IMR-90 (cell line): ENCODE data around the gene PPP1R13B. TPM values are rescaled to one million over a fixed set of nuclear protein-coding genes. Genes with fewer than 3 reads are reported as not detected.

Experiments
- ATAC-seq: fragments of 200-7000 bp; cut with Tn5 transposase; 2 replicates; pipeline ENCODE4 v1.9.1; 2020; ENCODE audit warnings: low read depth, mild to moderate bottlenecking, moderate library complexity
- BruUV-seq: library from RNA; stranded (reverse); fragments of 400-500 nt; replicated peaks from 2 replicates; lab custom pipeline; 2021; lab: Mats Ljungman, UMichigan
- CTCF ChIA-PET: fragments of 300-600 bp; formaldehyde crosslinking; extraction: SDS; loops from one replicate; lab custom pipeline; 2021; ENCODE audit warnings: antibody characterized with exemption; lab: Yijun Ruan, JAX
- POLR2A ChIA-PET: fragments of 300-600 bp; sonication (Branson Sonifier 250); formaldehyde crosslinking; loops from one replicate; lab custom pipeline; 2022; ENCODE audit warnings: antibody characterized with exemption; ENCODE audit not compliant: unreplicated experiment; lab: Charles Lee
- DNase-seq: peaks from one replicate; pipeline ENCODE4 v3.0.0; 2013
- H2AFZ ChIP-seq: replicated peaks from 2 replicates; pipeline ENCODE3; 2013; ENCODE audit warnings: low read length, mild to moderate bottlenecking; ENCODE audit not compliant: poor library complexity
- H2AK5ac ChIP-seq: 2 replicates; pipeline ENCODE4 v1.6.1; 2013; ENCODE audit warnings: low read depth, low read length, inconsistent platforms
- H2AK9ac ChIP-seq: replicated peaks from 2 replicates; pipeline ENCODE3; 2013; ENCODE audit warnings: mild to moderate bottlenecking, low read depth, low read length, moderate library complexity; ENCODE audit not compliant: poor library complexity
- H2BK120ac ChIP-seq: 2 replicates; pipeline ENCODE4 v1.6.1; 2013; ENCODE audit warnings: low read depth, low read length, inconsistent platforms
- H2BK15ac ChIP-seq: 3 replicates; pipeline ENCODE4 v1.6.1; 2013; ENCODE audit warnings: low read depth, low read length, inconsistent platforms
- H2BK20ac ChIP-seq: 2 replicates; pipeline ENCODE4 v1.6.1; 2013; ENCODE audit warnings: low read depth, mild to moderate bottlenecking, inconsistent platforms, low read length, moderate library complexity
- H2BK5ac ChIP-seq: 2 replicates; pipeline ENCODE4 v1.6.1; 2013; ENCODE audit warnings: mild to moderate bottlenecking, low read depth, low read length, inconsistent platforms; ENCODE audit not compliant: poor library complexity, severe bottlenecking
- H3K14ac ChIP-seq: replicated peaks from 2 replicates; pipeline ENCODE4 v1.6.1; 2013; ENCODE audit warnings: low read depth, low read length, inconsistent platforms
- H3K18ac ChIP-seq: 2 replicates; pipeline ENCODE4 v1.6.1; 2013; ENCODE audit warnings: low read depth, low read length, control low read depth
- H3K23ac ChIP-seq: 2 replicates; pipeline ENCODE4 v1.6.1; 2013; ENCODE audit warnings: low read depth, low read length, inconsistent platforms
- H3K27ac ChIP-seq: 2 replicates; pipeline ENCODE4 v1.5.1; 2013; ENCODE audit warnings: mild to moderate bottlenecking, control low read depth, low read length; ENCODE audit not compliant: insufficient read depth
- H3K27me3 ChIP-seq: 2 replicates; pipeline ENCODE4 v1.6.1; 2013; ENCODE audit warnings: low read length; ENCODE audit not compliant: control insufficient read depth, insufficient read depth
- H3K36me3 ChIP-seq: 2 replicates; pipeline ENCODE4 v1.6.1; 2013; ENCODE audit warnings: low read length, mixed read lengths; ENCODE audit not compliant: control insufficient read depth, insufficient read depth
- H3K4ac ChIP-seq: 2 replicates; pipeline ENCODE4 v1.6.1; 2013; ENCODE audit warnings: low read depth, low read length, inconsistent platforms
- H3K4me1 ChIP-seq: 2 replicates; pipeline ENCODE4 v1.6.1; 2013; ENCODE audit warnings: low read length, mixed read lengths; ENCODE audit not compliant: control insufficient read depth, insufficient read depth
- H3K4me2 ChIP-seq: 2 replicates; pipeline ENCODE4 v1.6.1; 2013; ENCODE audit warnings: low read depth, mild to moderate bottlenecking, control low read depth, low read length, moderate library complexity
- H3K4me3 ChIP-seq: 2 replicates; pipeline ENCODE4 v1.5.1; 2013; ENCODE audit warnings: low read depth, mild to moderate bottlenecking, control low read depth, low read length, moderate library complexity; ENCODE audit not compliant: insufficient read depth
- H3K56ac ChIP-seq: 2 replicates; pipeline ENCODE4 v1.6.1; 2013; ENCODE audit warnings: low read length, inconsistent platforms; ENCODE audit not compliant: insufficient read depth; ENCODE audit errors: extremely low read depth
- H3K79me1 ChIP-seq, 2 experiments: 2 replicates each; pipeline ENCODE4 v1.6.1; 2013; ENCODE audit warnings: low read length in 2 of 2, inconsistent platforms in 1 of 2, low read depth in 1 of 2
- H3K9ac ChIP-seq: 2 replicates; pipeline ENCODE4 v1.6.1; 2013; ENCODE audit warnings: low read depth, low read length, control low read depth
- H3K9me1 ChIP-seq: 2 replicates; pipeline ENCODE4 v1.6.1; 2013; ENCODE audit warnings: low read length, inconsistent platforms; ENCODE audit not compliant: insufficient read depth
- H3K9me3 ChIP-seq: 2 replicates; pipeline ENCODE4 v1.6.1; 2013; ENCODE audit warnings: low read length; ENCODE audit not compliant: control insufficient read depth, insufficient read depth
- H4K20me1 ChIP-seq: 2 replicates; pipeline ENCODE4 v1.6.1; 2013; ENCODE audit warnings: low read length, inconsistent platforms; ENCODE audit not compliant: insufficient read depth
- H4K5ac ChIP-seq: 2 replicates; pipeline ENCODE4 v1.6.1; 2013; ENCODE audit warnings: mild to moderate bottlenecking, low read depth, low read length, control low read depth
- H4K8ac ChIP-seq, 2 experiments: 2 replicates each; pipeline ENCODE4 v1.6.1; 2013; ENCODE audit warnings: low read depth in 2 of 2, low read length in 2 of 2, control low read depth in 1 of 2, inconsistent platforms in 1 of 2
- H4K91ac ChIP-seq: 2 replicates; pipeline ENCODE4 v1.6.1; 2013; ENCODE audit warnings: low read depth, low read length, inconsistent platforms; ENCODE audit not compliant: insufficient read depth
- BHLHE40 ChIP-seq: fragments of 150-350 bp; IDR thresholded peaks from 2 replicates; pipeline ENCODE4 v1.6.1; 2016; ENCODE audit warnings: mild to moderate bottlenecking, low read depth, low read length
- CEBPB ChIP-seq: IDR thresholded peaks from 2 replicates; pipeline ENCODE4 v1.6.1; 2012; ENCODE audit warnings: low read depth, low read length, improper control_type of control experiment
- CHD1 ChIP-seq: IDR thresholded peaks from 2 replicates; pipeline ENCODE4 v1.6.1; 2012; ENCODE audit warnings: low read depth, low read length, improper control_type of control experiment
- ELK1 ChIP-seq: fragments of 150-350 bp; IDR thresholded peaks from 2 replicates; pipeline ENCODE4 v1.6.1; 2016; ENCODE audit warnings: low read depth, mild to moderate bottlenecking, low read length, moderate library complexity, borderline replicate concordance
- FOS ChIP-seq: fragments of 150-350 bp; IDR thresholded peaks from 2 replicates; pipeline ENCODE4 v1.6.1; 2016; ENCODE audit warnings: low read depth, low read length
- MAFK ChIP-seq: IDR thresholded peaks from 2 replicates; pipeline ENCODE4 v1.6.1; 2012; ENCODE audit warnings: low read depth, low read length, improper control_type of control experiment
- MAZ ChIP-seq: IDR thresholded peaks from 2 replicates; pipeline ENCODE4 v1.6.1; 2012; ENCODE audit warnings: low read depth, mild to moderate bottlenecking, low read length, improper control_type of control experiment, moderate library complexity, borderline replicate concordance
- MXI1 ChIP-seq: IDR thresholded peaks from 2 replicates; pipeline ENCODE4 v1.6.1; 2012; ENCODE audit warnings: low read depth, mild to moderate bottlenecking, low read length, moderate library complexity, borderline replicate concordance
- NFE2L2 ChIP-seq: fragments of 150-350 bp; IDR thresholded peaks from 2 replicates; pipeline ENCODE4 v1.6.1; 2016; ENCODE audit warnings: low read depth, mild to moderate bottlenecking, low read length
- POLR2A ChIP-seq: IDR thresholded peaks from 2 replicates; pipeline ENCODE4 v1.6.1; 2012; ENCODE audit warnings: mild to moderate bottlenecking, low read depth, low read length
- RAD21 ChIP-seq: IDR thresholded peaks from 2 replicates; pipeline ENCODE4 v1.6.1; 2012; ENCODE audit warnings: low read length, improper control_type of control experiment
- SMC3 ChIP-seq: fragments of 150-350 bp; IDR thresholded peaks from 2 replicates; pipeline ENCODE4 v1.6.1; 2016; ENCODE audit warnings: low read depth, mild to moderate bottlenecking, antibody characterized with exemption, low read length, moderate library complexity
- USF2 ChIP-seq: fragments of 150-350 bp; IDR thresholded peaks from 2 replicates; pipeline ENCODE4 v1.6.1; 2017; ENCODE audit warnings: mild to moderate bottlenecking, antibody characterized with exemption, low read length, low read depth
- WGBS, 2 experiments: methylation state at CpG; one replicate each; pipeline versions ENCODE4 v1.1.5 to v1.1.7; 2013; ENCODE audit warnings: missing lambda C conversion rate in 2 of 2; ENCODE audit not compliant: insufficient read length in 1 of 2; ENCODE audit errors: extremely low coverage in 2 of 2; 5-methylcytosine and 5-hydroxymethylcytosine counted together
- dilution Hi-C: fragments of 300-500 bp; cut with HindIII; formaldehyde crosslinking; loops from one replicate; pipeline ENCODE4 v1.14.3; 2018; ENCODE audit warnings: low sequenced_read_pairs; ENCODE audit not compliant: unreplicated experiment
- in situ Hi-C: fragments of 300-500 bp; cut with MboI; formaldehyde crosslinking; loops from 3 replicates; pipeline ENCODE4 v1.14.3; 2019; ENCODE audit warnings: low sequenced_read_pairs, inconsistent platforms, mixed read lengths
- intact Hi-C: fragments of 100-400 bp; cut with micrococcal nuclease; formaldehyde crosslinking; loops from 2 replicates; pipeline ENCODE4 v1.10.0; 2022
- polyA plus RNA-seq, 3 experiments: library from polyadenylated mRNA; depleted of rRNA; stranded (reverse); fragments of >200 nt; gene quantifications; 2 replicates each; pipeline ENCODE4 v1.2.3, GENCODE V29; 2012; ENCODE audit warnings: low replicate concordance in 1 of 3
- total RNA-seq: library from RNA; depleted of rRNA; stranded (reverse); fragments of >200 nt; gene quantifications from 2 replicates; pipeline ENCODE4 v1.2.3, GENCODE V29; 2012
- TF ChIP-seq, protein P1 (sequence below): conservative IDR thresholded peaks from 2 replicates; pipeline ENCODE4 v1.5.1; 2012; ENCODE audit warnings: mild to moderate bottlenecking, low read depth, low read length, improper control_type of control experiment

PPP1R13B gene
- total and polyA plus RNA-seq, 2 of the 4 experiments (the other 2 are of a cell fraction) = 1.6 to 2.8 TPM

DNA sequence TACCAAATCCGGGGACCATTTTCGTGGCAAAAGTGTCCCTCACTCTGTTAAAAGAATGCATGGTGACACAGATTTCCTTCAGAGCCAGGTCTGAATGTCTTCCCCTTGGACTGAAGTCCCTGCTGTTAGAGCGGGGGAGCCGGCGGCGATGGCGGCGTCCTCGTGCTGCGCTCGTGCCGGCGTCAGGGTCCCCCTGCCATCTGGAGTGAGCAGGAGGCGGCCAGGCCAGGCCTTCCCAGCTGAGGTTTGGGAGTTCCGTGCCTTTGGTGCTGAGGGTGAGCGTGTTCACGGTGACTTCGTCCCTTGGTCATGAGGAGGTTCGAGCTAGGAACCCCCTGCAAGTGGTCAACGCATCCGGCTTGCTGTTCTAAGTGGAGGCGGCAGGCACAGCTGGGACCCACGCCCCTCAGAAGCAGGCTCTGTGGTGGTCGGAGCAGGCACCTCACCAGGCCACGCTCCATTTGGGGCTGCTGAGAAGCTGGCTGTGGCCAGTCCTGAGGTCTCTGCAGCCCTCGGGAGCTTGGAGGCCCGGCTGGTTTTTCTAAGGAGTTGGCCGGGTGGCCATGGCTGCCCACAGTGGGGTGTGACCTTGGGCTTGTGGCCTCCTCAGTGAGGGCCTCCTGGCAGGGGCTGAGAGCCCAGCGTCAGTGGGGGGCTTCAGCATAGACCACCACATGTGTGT, 122.2 kb downstream of the PPP1R13B start:
- in situ Hi-C loops = no loop called here

More for the DNA sequence above, 122.2 kb downstream of the PPP1R13B start:
- TF ChIP-seq CEBPB (no peak), POLR2A (no peak), ELK1 (no peak), MAFK (no peak), USF2 (no peak), RAD21 (no peak), BHLHE40 (no peak), SMC3 (no peak), MAZ (no peak), FOS (no peak), CHD1 (no peak), MXI1 (no peak), NFE2L2 (no peak)
- TF ChIP-seq, protein P1, sequence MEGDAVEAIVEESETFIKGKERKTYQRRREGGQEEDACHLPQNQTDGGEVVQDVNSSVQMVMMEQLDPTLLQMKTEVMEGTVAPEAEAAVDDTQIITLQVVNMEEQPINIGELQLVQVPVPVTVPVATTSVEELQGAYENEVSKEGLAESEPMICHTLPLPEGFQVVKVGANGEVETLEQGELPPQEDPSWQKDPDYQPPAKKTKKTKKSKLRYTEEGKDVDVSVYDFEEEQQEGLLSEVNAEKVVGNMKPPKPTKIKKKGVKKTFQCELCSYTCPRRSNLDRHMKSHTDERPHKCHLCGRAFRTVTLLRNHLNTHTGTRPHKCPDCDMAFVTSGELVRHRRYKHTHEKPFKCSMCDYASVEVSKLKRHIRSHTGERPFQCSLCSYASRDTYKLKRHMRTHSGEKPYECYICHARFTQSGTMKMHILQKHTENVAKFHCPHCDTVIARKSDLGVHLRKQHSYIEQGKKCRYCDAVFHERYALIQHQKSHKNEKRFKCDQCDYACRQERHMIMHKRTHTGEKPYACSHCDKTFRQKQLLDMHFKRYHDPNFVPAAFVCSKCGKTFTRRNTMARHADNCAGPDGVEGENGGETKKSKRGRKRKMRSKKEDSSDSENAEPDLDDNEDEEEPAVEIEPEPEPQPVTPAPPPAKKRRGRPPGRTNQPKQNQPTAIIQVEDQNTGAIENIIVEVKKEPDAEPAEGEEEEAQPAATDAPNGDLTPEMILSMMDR = no peak
- Histone ChIP-seq H3K14ac (no peak overlapping the region), H2AK9ac (no peak overlapping the region), H3K4me1 (no peaks in the 10 kb centered on the region), H4K20me1 (peaks cover 59% of the 10 kb centered on the region), H3K9me1 (peaks cover 10% of the 10 kb centered on the region), H3K4me2 (no peak overlapping the region), H3K4ac (no peak overlapping the region), H3K27ac (no peak overlapping the region), H3K18ac (no peak overlapping the region), H2BK120ac (no peak overlapping the region), H2AFZ (no peak overlapping the region), H4K91ac (no peak overlapping the region), H2BK20ac (no peak overlapping the region), H3K36me3 (peaks cover 25% of the 10 kb centered on the region), H3K23ac (no peak overlapping the region), H4K8ac (no peak overlapping the region), H2BK5ac (no peak overlapping the region), H3K27me3 (no peaks in the 10 kb centered on the region), H3K79me1 (peaks cover 14 to 48% of the 10 kb centered on the region in 2 experiments), H3K56ac (no peak overlapping the region), H3K4me3 (no peak overlapping the region), H2BK15ac (no peak overlapping the region), H4K5ac (no peak overlapping the region), H2AK5ac (no peak overlapping the region), H3K9ac (no peak overlapping the region), H3K9me3 (no peaks in the 10 kb centered on the region)
- no peak for DNase-seq
- ChIA-PET POLR2A (no interaction called here), CTCF (no interaction called here)
- BruUV-seq = no TSS peak
- no peak for ATAC-seq
- WGBS, 2 experiments = 97% methylated on average over 14 of the region's 29 CpGs; no CpG with 5 or more reads in 1 of the 2 experiments
- dilution Hi-C loops = no loop called here
- intact Hi-C loops = no loop called here
